PC-3 (cell line): Measurements from ENCODE around the gene ACP7.

Source experiments
- EZH2 ChIP-seq: fragments of 300-600 bp; sonication (generic); IDR thresholded peaks from one replicate; pipeline ENCODE4 v1.6.1; 2017; ENCODE audit warnings: antibody characterized with exemption, mild to moderate bottlenecking, low read length; ENCODE audit not compliant: unreplicated experiment
- EZH2phosphoT487 ChIP-seq: fragments of 300-600 bp; sonication (generic); IDR thresholded peaks from 2 replicates; pipeline ENCODE4 v1.6.1; 2018; ENCODE audit warnings: mild to moderate bottlenecking, antibody characterized with exemption, low read length, borderline replicate concordance
- TF ChIP-seq, protein P1 (sequence below): fragments of 300-600 bp; sonication (generic); conservative IDR thresholded peaks from 2 replicates; pipeline ENCODE4 v1.5.1; 2017; ENCODE audit warnings: antibody characterized with exemption, low read depth, mild to moderate bottlenecking, low read length

GRCh38 chr19:39097299-39097698 lies 13.1 kb downstream of the ACP7 start:
- TF ChIP-seq, protein P1, sequence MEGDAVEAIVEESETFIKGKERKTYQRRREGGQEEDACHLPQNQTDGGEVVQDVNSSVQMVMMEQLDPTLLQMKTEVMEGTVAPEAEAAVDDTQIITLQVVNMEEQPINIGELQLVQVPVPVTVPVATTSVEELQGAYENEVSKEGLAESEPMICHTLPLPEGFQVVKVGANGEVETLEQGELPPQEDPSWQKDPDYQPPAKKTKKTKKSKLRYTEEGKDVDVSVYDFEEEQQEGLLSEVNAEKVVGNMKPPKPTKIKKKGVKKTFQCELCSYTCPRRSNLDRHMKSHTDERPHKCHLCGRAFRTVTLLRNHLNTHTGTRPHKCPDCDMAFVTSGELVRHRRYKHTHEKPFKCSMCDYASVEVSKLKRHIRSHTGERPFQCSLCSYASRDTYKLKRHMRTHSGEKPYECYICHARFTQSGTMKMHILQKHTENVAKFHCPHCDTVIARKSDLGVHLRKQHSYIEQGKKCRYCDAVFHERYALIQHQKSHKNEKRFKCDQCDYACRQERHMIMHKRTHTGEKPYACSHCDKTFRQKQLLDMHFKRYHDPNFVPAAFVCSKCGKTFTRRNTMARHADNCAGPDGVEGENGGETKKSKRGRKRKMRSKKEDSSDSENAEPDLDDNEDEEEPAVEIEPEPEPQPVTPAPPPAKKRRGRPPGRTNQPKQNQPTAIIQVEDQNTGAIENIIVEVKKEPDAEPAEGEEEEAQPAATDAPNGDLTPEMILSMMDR: no peak
- TF ChIP-seq EZH2 (no peak), EZH2phosphoT487 (no peak)
